ENCODE results near the gene FAM72D. TPM values are rescaled to one million over a fixed set of nuclear protein-coding genes. Genes with fewer than 3 reads are reported as not detected.
"Not testable (repeated sequence)": the region's sequence is repeated elsewhere in the genome, so short reads cannot be mapped to it uniquely, and the experiment has no call there.

Gene FAM72D
- total and polyA plus RNA-seq, 10 of the 15 experiments (the other 5 are each of a cell fraction or from before 2014, with no cell fraction given), result 4.3 to 27.5 (median 13.9) TPM

DNA sequence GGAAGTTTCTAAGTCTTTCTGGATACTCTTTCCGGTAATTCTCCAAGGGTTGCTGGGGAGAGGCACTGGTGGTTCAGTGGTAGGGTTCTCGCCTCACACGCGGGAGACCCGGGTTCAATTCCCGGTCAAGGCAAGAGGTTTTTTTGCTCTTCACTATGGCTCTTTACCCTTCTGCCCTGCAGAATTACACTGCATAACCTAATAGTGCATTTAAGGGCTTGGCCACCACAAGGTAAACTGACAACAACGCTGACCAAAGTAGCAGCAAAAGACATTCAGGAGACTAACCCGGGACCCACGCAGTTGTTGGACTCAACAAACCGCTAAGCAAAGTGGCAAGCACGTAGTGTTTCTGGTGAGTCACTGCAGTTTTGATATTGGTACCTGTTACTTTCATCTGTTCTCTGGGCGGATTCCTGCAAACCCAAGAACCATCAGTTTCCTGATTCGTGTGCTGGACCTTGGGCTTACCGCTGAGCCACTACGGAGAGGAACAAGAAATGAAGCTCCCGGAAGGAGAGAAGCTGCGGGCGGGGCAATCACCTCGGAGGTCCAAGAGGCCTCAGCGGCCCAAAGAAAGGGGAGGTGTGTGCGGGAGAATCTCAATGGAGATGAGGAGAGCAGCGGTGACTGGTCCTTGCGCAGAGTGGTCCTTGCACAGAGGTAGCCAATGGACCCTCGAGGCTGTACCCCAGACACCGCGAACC is 65.4 kb downstream of the FAM72D start:
- BruUV-seq (replicated peaks); H3K9ac ChIP-seq (ENCODE audit: control insufficient read depth, insufficient read depth, low read length); FAIRE-seq; H4K20me1 ChIP-seq (ENCODE audit: control insufficient read depth, insufficient read depth); H3K36me3 ChIP-seq (ENCODE audit: control insufficient read depth in 2 of 2, insufficient read depth in 2 of 2, low read length in 1 of 2); H3K4me2 ChIP-seq (ENCODE audit: control insufficient read depth, insufficient read depth); intact Hi-C loops (cut with micrococcal nuclease; ENCODE audit: unreplicated experiment); DNase-seq (ENCODE audit: low read depth, low spot score); RAD21 ChIA-PET (ENCODE audit: unreplicated experiment); H3K27ac ChIP-seq (ENCODE audit: control insufficient read depth, insufficient read depth); H3K79me2 ChIP-seq (ENCODE audit: control insufficient read depth, insufficient read depth, low read length); POLR2A ChIA-PET; in situ Hi-C loops (cut with MboI); H3K27me3 ChIP-seq (replicated peaks in 1 of 2; ENCODE audit: control insufficient read depth in 2 of 2, insufficient read depth in 2 of 2, low read length in 1 of 2); H3K4me1 ChIP-seq (ENCODE audit: control insufficient read depth, insufficient read depth, low read length); CTCF ChIA-PET; H3K4me3 ChIP-seq; H2AFZ ChIP-seq (ENCODE audit: control insufficient read depth, low read depth, low read length); SMC1A ChIA-PET (ENCODE audit: uncharacterized antibody, unreplicated experiment); H3K9me3 ChIP-seq (replicated peaks; ENCODE audit: control insufficient read depth, insufficient read depth, low read length): not testable (repeated sequence)
- peak; percentile 78 for ATAC-seq
- WGBS (ENCODE audit: insufficient coverage, insufficient replicate concordance, low lambda C conversion rate, missing lambda C conversion rate), result 4% methylated on average over 4 of the region's 26 CpGs
- TF ChIP-seq ZNF24 (IDR thresholded peaks at IDR 0.05), result 0 out of 2 replicates have a peak, but pooled peaks have one; percentile 39

Other genes with a start within 250 kb of the FAM72D start
- 2.5 and 3.4 TPM in 2 replicates for gene SRGAP2B, start 646 bp upstream of the FAM72D start, total RNA-seq (2014; rRNA removed)
- 3.0 and 4.2 TPM in 2 replicates for gene SRGAP2B, start 646 bp upstream of the FAM72D start, total RNA-seq (2014; rRNA removed; fragmentation: Illumina TruSeq; extraction: Trizol)
- gene SRGAP2B, start 646 bp upstream of the FAM72D start, total RNA-seq (2021), result 8.2 and 8.9 TPM in 2 replicates
- 7.6 and 8.9 TPM in 2 replicates for gene SRGAP2B, start 646 bp upstream of the FAM72D start, polyA plus RNA-seq (2011; rRNA removed)
- gene SRGAP2B, start 646 bp upstream of the FAM72D start, polyA plus RNA-seq (2014; fragmentation: Illumina TruSeq; extraction: Trizol), result 2.5 and 3.0 TPM in 2 replicates
- gene SRGAP2B, start 646 bp upstream of the FAM72D start, polyA plus RNA-seq (2014; fragmentation: Nextera tagmentation; extraction: Ambion mirVana), result 1 to 10 TPM; 1.2 to 1.5 TPM
- 1.6 and 1.7 TPM in 2 replicates for gene SRGAP2B, start 646 bp upstream of the FAM72D start, polyA plus RNA-seq (2014; rRNA removed)
- gene SRGAP2B, start 646 bp upstream of the FAM72D start, polyA plus RNA-seq (2016; fragmentation: Nextera tagmentation; extraction: Ambion mirVana), result 1 to 10 TPM; 3.1 to 4.4 TPM
- gene PPIAL4D, start 146.2 kb downstream of the FAM72D start, total RNA-seq (2014; rRNA removed), result not detected in 2 replicates
- not detected in 2 replicates for gene PPIAL4D, start 146.2 kb downstream of the FAM72D start, total RNA-seq (2014; rRNA removed; fragmentation: Illumina TruSeq; extraction: Trizol)
- gene PPIAL4D, start 146.2 kb downstream of the FAM72D start, total RNA-seq (2021), result not detected in 2 replicates
- gene PPIAL4D, start 146.2 kb downstream of the FAM72D start, polyA plus RNA-seq (2011; rRNA removed), result not detected in 2 replicates
- not detected in 2 replicates for gene PPIAL4D, start 146.2 kb downstream of the FAM72D start, polyA plus RNA-seq (2014; fragmentation: Illumina TruSeq; extraction: Trizol)
- gene PPIAL4D, start 146.2 kb downstream of the FAM72D start, polyA plus RNA-seq (2014; fragmentation: Nextera tagmentation; extraction: Ambion mirVana), result not detected
- gene PPIAL4D, start 146.2 kb downstream of the FAM72D start, polyA plus RNA-seq (2014; rRNA removed), result not detected in 2 replicates
- not detected for gene PPIAL4D, start 146.2 kb downstream of the FAM72D start, polyA plus RNA-seq (2016; fragmentation: Nextera tagmentation; extraction: Ambion mirVana)

Measured in GM12878 (cell line).